Brain pericyte (primary cell): Measurements from ENCODE around the gene RET.

Source experiments
- DNase-seq: peaks from one replicate; pipeline ENCODE4 v3.0.0-alpha.2; 2012; ENCODE audit warnings: low read depth, low spot score

Gene RET

DNA sequence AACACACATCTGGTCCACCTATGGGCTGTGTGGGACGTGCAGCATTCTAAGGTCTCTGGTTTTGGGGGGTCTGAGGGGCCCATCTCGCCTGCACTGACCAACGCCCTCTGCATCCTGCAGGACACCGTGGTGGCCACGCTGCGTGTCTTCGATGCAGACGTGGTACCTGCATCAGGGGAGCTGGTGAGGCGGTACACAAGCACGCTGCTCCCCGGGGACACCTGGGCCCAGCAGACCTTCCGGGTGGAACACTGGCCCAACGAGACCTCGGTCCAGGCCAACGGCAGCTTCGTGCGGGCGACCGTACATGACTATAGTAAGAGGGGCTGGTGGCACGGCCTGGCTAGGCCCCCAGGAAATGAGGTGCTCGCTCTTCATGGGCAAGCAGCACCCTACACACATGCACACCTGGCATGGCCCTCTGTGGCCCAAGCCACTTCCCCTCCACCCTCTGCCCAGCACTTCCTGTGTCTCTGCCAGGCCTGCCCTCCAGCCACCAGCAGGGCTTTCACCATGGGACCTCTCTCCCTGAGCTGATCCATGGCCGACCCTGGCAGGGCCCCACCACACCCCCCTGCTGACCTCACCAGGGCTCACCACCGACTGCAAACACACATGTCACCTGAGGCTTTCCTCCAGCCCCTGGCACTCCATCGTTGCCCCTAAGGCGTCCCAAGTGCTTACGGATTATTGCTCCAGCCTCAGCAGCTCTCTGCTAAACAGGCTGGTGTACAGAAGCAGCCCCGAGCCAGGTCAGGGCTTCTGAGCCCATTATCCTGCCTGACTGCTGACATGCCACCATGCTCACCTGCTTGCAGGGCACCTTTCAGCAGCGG, 29.6 kb downstream of the RET start:
- DNase-seq = no peak

DNA sequence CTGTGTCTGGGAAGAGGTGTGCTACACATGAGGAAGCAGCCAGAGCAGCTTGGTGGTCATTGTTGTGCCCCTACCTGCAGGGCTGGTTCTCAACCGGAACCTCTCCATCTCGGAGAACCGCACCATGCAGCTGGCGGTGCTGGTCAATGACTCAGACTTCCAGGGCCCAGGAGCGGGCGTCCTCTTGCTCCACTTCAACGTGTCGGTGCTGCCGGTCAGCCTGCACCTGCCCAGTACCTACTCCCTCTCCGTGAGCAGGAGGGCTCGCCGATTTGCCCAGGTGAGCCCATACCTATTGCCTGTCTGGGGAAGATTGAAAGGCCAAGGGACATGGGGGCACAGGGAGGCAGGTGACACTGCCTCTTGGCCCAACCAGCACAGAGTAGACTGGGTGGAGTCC, 32.1 kb downstream of the RET start:
- DNase-seq = no peak

- DNase-seq = no peak
Measured at GRCh38 chr10:43109671-43110249, 32.9 kb downstream of the RET start.

DNA sequence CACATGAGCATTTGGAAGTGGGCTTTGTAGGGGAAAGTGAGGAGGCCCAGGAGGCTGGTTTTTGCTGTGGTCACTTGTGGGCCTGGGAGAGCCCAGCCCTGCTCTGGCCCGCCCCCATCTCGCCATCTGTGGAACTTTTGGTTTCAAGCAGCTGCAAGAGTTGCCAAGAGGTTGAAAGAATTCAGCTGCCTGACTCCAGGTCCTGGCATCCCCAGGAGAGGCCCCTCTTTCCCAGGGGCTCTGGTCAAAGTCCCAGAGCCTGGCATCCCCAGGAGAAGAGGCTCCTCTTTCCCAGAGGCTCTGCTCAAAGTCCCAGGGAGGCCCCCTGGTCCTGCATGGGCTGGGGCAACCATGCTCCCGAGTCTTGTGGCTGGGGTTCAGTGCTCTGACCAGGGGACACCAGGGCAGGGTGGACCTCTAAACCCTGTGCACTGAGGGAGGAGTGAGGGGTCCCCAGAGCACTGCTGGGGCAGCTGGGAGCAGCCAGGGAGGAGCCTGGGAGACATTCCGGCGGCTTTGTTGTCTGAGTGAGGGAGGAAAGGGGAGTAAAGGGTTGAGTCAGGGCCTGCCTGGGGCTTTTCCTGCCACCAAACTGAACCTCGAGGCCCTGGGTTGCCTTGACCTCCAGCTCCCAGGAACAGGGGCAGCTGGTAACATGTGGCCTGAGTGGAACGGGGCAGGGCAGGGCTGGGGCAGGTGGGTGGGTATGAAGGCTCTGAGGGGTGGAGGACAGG, 33.6 kb downstream of the RET start:
- DNase-seq = no peak

DNA sequence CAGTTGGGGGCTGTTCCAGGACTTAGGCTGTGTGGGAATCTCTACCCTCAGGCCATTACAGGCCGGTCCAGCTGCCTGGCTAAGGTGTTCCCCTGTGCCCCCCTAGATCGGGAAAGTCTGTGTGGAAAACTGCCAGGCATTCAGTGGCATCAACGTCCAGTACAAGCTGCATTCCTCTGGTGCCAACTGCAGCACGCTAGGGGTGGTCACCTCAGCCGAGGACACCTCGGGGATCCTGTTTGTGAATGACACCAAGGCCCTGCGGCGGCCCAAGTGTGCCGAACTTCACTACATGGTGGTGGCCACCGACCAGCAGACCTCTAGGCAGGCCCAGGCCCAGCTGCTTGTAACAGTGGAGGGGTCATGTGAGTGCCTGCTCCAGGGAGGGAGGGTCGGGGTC, 34.2 kb downstream of the RET start:
- DNase-seq = no peak

GRCh38 chr10:43111921-43112607, 35.2 kb downstream of the RET start:
- DNase-seq = no peak

- DNase-seq = no peak
Measured at GRCh38 chr10:43112608-43112961, 35.7 kb downstream of the RET start.

GRCh38 chr10:43113201-43114087, 36.6 kb downstream of the RET start:
- no peak for DNase-seq

DNA sequence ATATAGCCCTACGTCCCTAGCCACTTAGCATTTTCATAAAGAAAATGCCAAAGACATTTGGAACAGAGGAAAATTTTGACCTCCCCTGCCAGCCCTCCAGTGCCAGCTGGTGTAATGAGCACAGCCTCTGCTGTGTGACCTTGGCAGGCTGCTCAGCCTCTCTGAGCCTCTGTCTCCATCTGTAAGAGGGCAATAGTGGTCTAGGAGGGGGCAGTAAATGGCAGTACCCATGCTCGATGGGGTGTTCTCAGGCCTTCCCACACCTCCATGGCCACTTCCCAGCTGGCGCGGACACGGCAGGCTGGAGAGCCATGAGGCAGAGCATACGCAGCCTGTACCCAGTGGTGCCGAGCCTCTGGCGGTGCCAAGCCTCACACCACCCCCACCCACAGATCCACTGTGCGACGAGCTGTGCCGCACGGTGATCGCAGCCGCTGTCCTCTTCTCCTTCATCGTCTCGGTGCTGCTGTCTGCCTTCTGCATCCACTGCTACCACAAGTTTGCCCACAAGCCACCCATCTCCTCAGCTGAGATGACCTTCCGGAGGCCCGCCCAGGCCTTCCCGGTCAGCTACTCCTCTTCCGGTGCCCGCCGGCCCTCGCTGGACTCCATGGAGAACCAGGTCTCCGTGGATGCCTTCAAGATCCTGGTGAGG, 37.3 kb downstream of the RET start:
- DNase-seq = no peak

DNA sequence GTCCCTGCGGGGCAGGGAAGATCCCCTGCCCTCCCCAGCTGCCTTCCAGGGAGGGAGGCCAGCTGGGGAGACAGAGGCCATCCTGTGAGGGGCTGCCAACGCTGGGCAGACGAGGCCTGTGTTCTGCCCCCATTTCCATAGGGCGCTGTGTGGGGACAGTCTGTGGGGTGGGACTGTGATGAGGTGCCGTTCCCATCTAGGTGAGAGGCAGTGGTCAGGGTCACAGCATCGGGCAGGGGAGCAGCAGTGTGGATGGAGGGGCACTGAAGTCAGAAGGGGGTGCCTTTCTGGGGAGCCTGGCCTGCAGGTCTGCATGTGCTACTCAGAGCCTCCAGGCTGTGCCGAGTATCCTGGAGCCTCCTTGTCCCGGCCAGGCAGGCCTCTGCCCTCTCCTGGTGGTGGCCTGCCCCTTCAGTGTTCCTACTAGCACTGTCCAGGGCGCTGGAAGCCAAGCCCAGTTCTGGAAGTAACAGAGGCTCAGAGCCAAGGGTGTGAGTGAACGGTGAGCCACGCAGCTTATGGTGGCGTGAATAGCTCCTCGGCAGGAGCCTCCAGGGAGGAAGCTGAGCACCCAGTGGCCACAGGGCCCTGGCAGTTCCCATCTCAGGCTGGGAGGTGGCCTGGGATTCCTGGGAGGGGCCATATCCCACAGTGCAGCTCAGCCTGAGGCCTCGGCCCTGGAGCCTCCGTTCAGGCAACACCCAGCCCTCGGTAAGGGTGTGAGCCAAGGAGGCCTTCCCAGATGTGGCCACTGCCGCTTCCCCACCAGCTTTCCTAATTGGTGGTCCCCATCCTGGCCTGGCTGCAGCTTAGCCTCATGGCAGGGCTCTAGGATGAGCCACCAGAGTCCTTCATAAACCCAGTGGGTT, 38.1 kb downstream of the RET start:
- no peak for DNase-seq

GRCh38 chr10:43115881-43116595, 39.2 kb downstream of the RET start:
- DNase-seq = no peak

DNA sequence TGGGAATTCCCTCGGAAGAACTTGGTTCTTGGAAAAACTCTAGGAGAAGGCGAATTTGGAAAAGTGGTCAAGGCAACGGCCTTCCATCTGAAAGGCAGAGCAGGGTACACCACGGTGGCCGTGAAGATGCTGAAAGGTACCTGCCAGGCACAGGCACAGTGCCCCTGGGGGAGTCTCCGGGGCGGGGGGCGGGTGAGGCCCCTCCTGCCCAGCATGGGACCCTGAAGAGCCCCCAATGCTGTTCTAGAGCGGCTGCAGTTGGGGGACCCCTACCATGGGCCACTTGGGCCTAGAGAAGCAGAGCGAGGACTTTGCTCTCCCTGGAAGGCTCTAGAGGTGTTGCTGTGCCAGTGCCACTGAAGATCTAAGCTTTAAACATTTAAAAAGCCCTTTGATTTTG, 39.7 kb downstream of the RET start:
- DNase-seq = no peak

DNA sequence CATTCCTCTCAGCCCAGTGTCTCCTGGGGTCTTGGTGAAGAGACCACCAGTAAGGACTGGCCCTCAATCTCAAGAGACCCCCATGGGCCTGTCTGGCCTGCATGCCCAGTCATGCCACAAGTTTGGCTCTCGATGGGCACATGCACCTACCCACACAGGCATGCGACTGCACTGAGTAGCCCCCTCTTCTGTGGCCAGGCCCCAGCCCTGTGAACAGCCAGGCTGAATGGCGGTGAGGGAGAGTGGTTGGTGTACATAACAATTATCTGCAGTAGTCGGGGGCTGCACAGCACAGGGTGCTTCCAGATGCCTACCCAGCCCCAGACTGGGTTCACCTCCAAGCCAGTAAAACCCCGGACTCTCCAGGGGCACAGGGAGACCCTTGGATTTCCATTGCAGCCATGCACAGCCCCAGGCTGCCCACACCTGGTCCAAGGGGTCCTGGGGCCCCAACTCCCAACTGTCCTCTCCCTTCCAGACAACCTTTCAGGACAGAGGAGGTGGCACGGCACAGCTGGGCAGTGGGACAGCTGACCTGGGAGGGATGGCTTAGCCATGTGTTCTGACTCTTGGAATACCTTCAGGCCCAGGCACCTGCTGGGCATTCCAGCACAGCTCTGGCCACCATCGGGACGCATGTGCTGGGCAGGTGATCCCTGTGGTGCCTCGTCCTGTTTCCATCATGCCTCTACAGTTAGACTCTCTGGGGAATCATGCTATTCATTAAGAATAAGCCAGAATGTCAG, 40.3 kb downstream of the RET start:
- DNase-seq = no peak

DNA sequence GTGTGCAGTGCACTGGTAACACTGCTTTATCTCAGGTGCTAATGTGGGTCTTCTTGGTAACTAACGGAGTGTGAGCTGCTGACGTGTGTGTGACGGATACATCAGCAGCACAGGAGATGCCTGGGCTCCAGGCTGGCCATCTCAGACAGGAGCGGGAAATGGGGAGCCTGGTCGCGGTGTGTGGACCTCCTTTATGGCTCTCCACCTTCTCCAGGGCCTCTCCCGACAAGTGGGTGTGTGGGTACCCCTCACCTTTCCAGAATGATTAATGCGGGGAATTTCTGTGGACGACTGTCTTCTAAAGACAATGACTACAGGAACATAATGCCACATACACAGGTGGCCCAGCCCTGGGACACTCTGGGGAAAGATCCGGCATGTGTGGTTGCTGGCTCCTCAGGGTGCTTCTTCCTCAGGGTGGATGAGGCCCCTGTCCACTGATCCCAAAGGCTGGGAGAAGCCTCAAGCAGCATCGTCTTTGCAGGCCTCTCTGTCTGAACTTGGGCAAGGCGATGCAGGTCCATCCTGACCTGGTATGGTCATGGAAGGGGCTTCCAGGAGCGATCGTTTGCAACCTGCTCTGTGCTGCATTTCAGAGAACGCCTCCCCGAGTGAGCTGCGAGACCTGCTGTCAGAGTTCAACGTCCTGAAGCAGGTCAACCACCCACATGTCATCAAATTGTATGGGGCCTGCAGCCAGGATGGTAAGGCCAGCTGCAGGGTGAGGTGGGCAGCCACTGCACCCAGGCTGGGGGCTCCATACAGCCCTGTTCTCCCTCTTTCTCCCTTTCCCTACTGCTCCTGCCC, 41.1 kb downstream of the RET start:
- DNase-seq = no peak

GRCh38 chr10:43118631-43119415, 42.0 kb downstream of the RET start:
- DNase-seq = no peak

- DNase-seq = no peak
Measured at GRCh38 chr10:43119416-43120115, 42.7 kb downstream of the RET start.
